Measurements from ENCODE around the gene PLEKHG4B.

The PLEKHG4B gene

GRCh38 chr5:173392-174290 is 81.7 kb downstream of the PLEKHG4B start:
- DNase-seq (ENCODE audit: low spot score): no peak

- no peak for DNase-seq (ENCODE audit: low spot score)
These were observed 82.3 kb downstream of the PLEKHG4B start for GRCh38 chr5:174291-174600.

GRCh38 chr5:174876-175465 is 83.0 kb downstream of the PLEKHG4B start:
- DNase-seq (ENCODE audit: low spot score): no peak

GRCh38 chr5:176296-176823 is 84.4 kb downstream of the PLEKHG4B start:
- no peak for DNase-seq (ENCODE audit: low spot score)

GRCh38 chr5:178110-178509 is 86.1 kb downstream of the PLEKHG4B start:
- no peak for DNase-seq (ENCODE audit: low spot score)

- DNase-seq (ENCODE audit: low spot score): no peak
These were observed 87.4 kb downstream of the PLEKHG4B start for GRCh38 chr5:179401-179800.

- no peak for DNase-seq (ENCODE audit: low spot score)
These were observed 88.4 kb downstream of the PLEKHG4B start for GRCh38 chr5:180286-180918.

GRCh38 chr5:181160-181559 is 89.2 kb downstream of the PLEKHG4B start:
- no peak for DNase-seq (ENCODE audit: low spot score)

GRCh38 chr5:181566-181965 is 89.6 kb downstream of the PLEKHG4B start:
- no peak for DNase-seq (ENCODE audit: low spot score)

- no peak for DNase-seq (ENCODE audit: low spot score)
These were observed 90.2 kb downstream of the PLEKHG4B start for GRCh38 chr5:182126-182525.

GRCh38 chr5:184471-184870 is 92.5 kb downstream of the PLEKHG4B start:
- DNase-seq (ENCODE audit: low spot score): no peak

- no peak for DNase-seq (ENCODE audit: low spot score)
These were observed 93.4 kb downstream of the PLEKHG4B start for GRCh38 chr5:185095-186070.

- DNase-seq (ENCODE audit: low spot score): no peak
These were observed 94.4 kb downstream of the PLEKHG4B start for GRCh38 chr5:186091-187041.

- no peak for DNase-seq (ENCODE audit: low spot score)
These were observed 95.1 kb downstream of the PLEKHG4B start for GRCh38 chr5:187042-187431.

- no peak for DNase-seq (ENCODE audit: low spot score)
These were observed 95.9 kb downstream of the PLEKHG4B start for GRCh38 chr5:187617-188451.

GRCh38 chr5:188488-189481 is 96.8 kb downstream of the PLEKHG4B start:
- DNase-seq (ENCODE audit: low spot score): peak; percentile 88

- no peak for DNase-seq (ENCODE audit: low spot score)
These were observed 97.5 kb downstream of the PLEKHG4B start for GRCh38 chr5:189486-189885.

GRCh38 chr5:189976-190365 is 98.0 kb downstream of the PLEKHG4B start:
- no peak for DNase-seq (ENCODE audit: low spot score)
